IMR-90 (cell line): ENCODE measurements around the gene EMC8. TPM values are rescaled to one million over a fixed set of nuclear protein-coding genes. Genes with fewer than 3 reads are reported as not detected.

Experiments used
- ATAC-seq: fragments of 200-7000 bp; cut with Tn5 transposase; 2 replicates; pipeline ENCODE4 v1.9.1; 2020; ENCODE audit warnings: low read depth, mild to moderate bottlenecking, moderate library complexity
- BruUV-seq: library from RNA; stranded (reverse); fragments of 400-500 nt; replicated peaks from 2 replicates; lab custom pipeline; 2021; lab: Mats Ljungman, UMichigan
- CTCF ChIA-PET: fragments of 300-600 bp; formaldehyde crosslinking; extraction: SDS; loops from one replicate; lab custom pipeline; 2021; ENCODE audit warnings: antibody characterized with exemption; lab: Yijun Ruan, JAX
- POLR2A ChIA-PET: fragments of 300-600 bp; sonication (Branson Sonifier 250); formaldehyde crosslinking; loops from one replicate; lab custom pipeline; 2022; ENCODE audit warnings: antibody characterized with exemption; ENCODE audit not compliant: unreplicated experiment; lab: Charles Lee
- DNase-seq: peaks from one replicate; pipeline ENCODE4 v3.0.0; 2013
- H2AFZ ChIP-seq: replicated peaks from 2 replicates; pipeline ENCODE3; 2013; ENCODE audit warnings: low read length, mild to moderate bottlenecking; ENCODE audit not compliant: poor library complexity
- H2AK5ac ChIP-seq: 2 replicates; pipeline ENCODE4 v1.6.1; 2013; ENCODE audit warnings: low read depth, low read length, inconsistent platforms
- H2AK9ac ChIP-seq: replicated peaks from 2 replicates; pipeline ENCODE3; 2013; ENCODE audit warnings: mild to moderate bottlenecking, low read depth, low read length, moderate library complexity; ENCODE audit not compliant: poor library complexity
- H2BK120ac ChIP-seq: 2 replicates; pipeline ENCODE4 v1.6.1; 2013; ENCODE audit warnings: low read depth, low read length, inconsistent platforms
- H2BK15ac ChIP-seq: 3 replicates; pipeline ENCODE4 v1.6.1; 2013; ENCODE audit warnings: low read depth, low read length, inconsistent platforms
- H2BK20ac ChIP-seq: 2 replicates; pipeline ENCODE4 v1.6.1; 2013; ENCODE audit warnings: low read depth, mild to moderate bottlenecking, inconsistent platforms, low read length, moderate library complexity
- H2BK5ac ChIP-seq: 2 replicates; pipeline ENCODE4 v1.6.1; 2013; ENCODE audit warnings: mild to moderate bottlenecking, low read depth, low read length, inconsistent platforms; ENCODE audit not compliant: poor library complexity, severe bottlenecking
- H3K14ac ChIP-seq: replicated peaks from 2 replicates; pipeline ENCODE4 v1.6.1; 2013; ENCODE audit warnings: low read depth, low read length, inconsistent platforms
- H3K18ac ChIP-seq: 2 replicates; pipeline ENCODE4 v1.6.1; 2013; ENCODE audit warnings: low read depth, low read length, control low read depth
- H3K23ac ChIP-seq: 2 replicates; pipeline ENCODE4 v1.6.1; 2013; ENCODE audit warnings: low read depth, low read length, inconsistent platforms
- H3K27ac ChIP-seq: 2 replicates; pipeline ENCODE4 v1.5.1; 2013; ENCODE audit warnings: mild to moderate bottlenecking, control low read depth, low read length; ENCODE audit not compliant: insufficient read depth
- H3K27me3 ChIP-seq: 2 replicates; pipeline ENCODE4 v1.6.1; 2013; ENCODE audit warnings: low read length; ENCODE audit not compliant: control insufficient read depth, insufficient read depth
- H3K36me3 ChIP-seq: 2 replicates; pipeline ENCODE4 v1.6.1; 2013; ENCODE audit warnings: low read length, mixed read lengths; ENCODE audit not compliant: control insufficient read depth, insufficient read depth
- H3K4ac ChIP-seq: 2 replicates; pipeline ENCODE4 v1.6.1; 2013; ENCODE audit warnings: low read depth, low read length, inconsistent platforms
- H3K4me1 ChIP-seq: 2 replicates; pipeline ENCODE4 v1.6.1; 2013; ENCODE audit warnings: low read length, mixed read lengths; ENCODE audit not compliant: control insufficient read depth, insufficient read depth
- H3K4me2 ChIP-seq: 2 replicates; pipeline ENCODE4 v1.6.1; 2013; ENCODE audit warnings: low read depth, mild to moderate bottlenecking, control low read depth, low read length, moderate library complexity
- H3K4me3 ChIP-seq: 2 replicates; pipeline ENCODE4 v1.5.1; 2013; ENCODE audit warnings: low read depth, mild to moderate bottlenecking, control low read depth, low read length, moderate library complexity; ENCODE audit not compliant: insufficient read depth
- H3K56ac ChIP-seq: 2 replicates; pipeline ENCODE4 v1.6.1; 2013; ENCODE audit warnings: low read length, inconsistent platforms; ENCODE audit not compliant: insufficient read depth; ENCODE audit errors: extremely low read depth
- H3K79me1 ChIP-seq, 2 experiments: 2 replicates each; pipeline ENCODE4 v1.6.1; 2013; ENCODE audit warnings: low read length in 2 of 2, inconsistent platforms in 1 of 2, low read depth in 1 of 2
- H3K9ac ChIP-seq: 2 replicates; pipeline ENCODE4 v1.6.1; 2013; ENCODE audit warnings: low read depth, low read length, control low read depth
- H3K9me1 ChIP-seq: 2 replicates; pipeline ENCODE4 v1.6.1; 2013; ENCODE audit warnings: low read length, inconsistent platforms; ENCODE audit not compliant: insufficient read depth
- H3K9me3 ChIP-seq: 2 replicates; pipeline ENCODE4 v1.6.1; 2013; ENCODE audit warnings: low read length; ENCODE audit not compliant: control insufficient read depth, insufficient read depth
- H4K20me1 ChIP-seq: 2 replicates; pipeline ENCODE4 v1.6.1; 2013; ENCODE audit warnings: low read length, inconsistent platforms; ENCODE audit not compliant: insufficient read depth
- H4K5ac ChIP-seq: 2 replicates; pipeline ENCODE4 v1.6.1; 2013; ENCODE audit warnings: mild to moderate bottlenecking, low read depth, low read length, control low read depth
- H4K8ac ChIP-seq, 2 experiments: 2 replicates each; pipeline ENCODE4 v1.6.1; 2013; ENCODE audit warnings: low read depth in 2 of 2, low read length in 2 of 2, control low read depth in 1 of 2, inconsistent platforms in 1 of 2
- H4K91ac ChIP-seq: 2 replicates; pipeline ENCODE4 v1.6.1; 2013; ENCODE audit warnings: low read depth, low read length, inconsistent platforms; ENCODE audit not compliant: insufficient read depth
- BHLHE40 ChIP-seq: fragments of 150-350 bp; IDR thresholded peaks from 2 replicates; pipeline ENCODE4 v1.6.1; 2016; ENCODE audit warnings: mild to moderate bottlenecking, low read depth, low read length
- CEBPB ChIP-seq: IDR thresholded peaks from 2 replicates; pipeline ENCODE4 v1.6.1; 2012; ENCODE audit warnings: low read depth, low read length, improper control_type of control experiment
- CHD1 ChIP-seq: IDR thresholded peaks from 2 replicates; pipeline ENCODE4 v1.6.1; 2012; ENCODE audit warnings: low read depth, low read length, improper control_type of control experiment
- FOS ChIP-seq: fragments of 150-350 bp; IDR thresholded peaks from 2 replicates; pipeline ENCODE4 v1.6.1; 2016; ENCODE audit warnings: low read depth, low read length
- MAFK ChIP-seq: IDR thresholded peaks from 2 replicates; pipeline ENCODE4 v1.6.1; 2012; ENCODE audit warnings: low read depth, low read length, improper control_type of control experiment
- MAZ ChIP-seq: IDR thresholded peaks from 2 replicates; pipeline ENCODE4 v1.6.1; 2012; ENCODE audit warnings: low read depth, mild to moderate bottlenecking, low read length, improper control_type of control experiment, moderate library complexity, borderline replicate concordance
- MXI1 ChIP-seq: IDR thresholded peaks from 2 replicates; pipeline ENCODE4 v1.6.1; 2012; ENCODE audit warnings: low read depth, mild to moderate bottlenecking, low read length, moderate library complexity, borderline replicate concordance
- NFE2L2 ChIP-seq: fragments of 150-350 bp; IDR thresholded peaks from 2 replicates; pipeline ENCODE4 v1.6.1; 2016; ENCODE audit warnings: low read depth, mild to moderate bottlenecking, low read length
- POLR2A ChIP-seq: IDR thresholded peaks from 2 replicates; pipeline ENCODE4 v1.6.1; 2012; ENCODE audit warnings: mild to moderate bottlenecking, low read depth, low read length
- RAD21 ChIP-seq: IDR thresholded peaks from 2 replicates; pipeline ENCODE4 v1.6.1; 2012; ENCODE audit warnings: low read length, improper control_type of control experiment
- RCOR1 ChIP-seq: IDR thresholded peaks from 2 replicates; pipeline ENCODE4 v1.6.1; 2012; ENCODE audit warnings: mild to moderate bottlenecking, low read length, improper control_type of control experiment; ENCODE audit not compliant: insufficient replicate concordance
- RFX5 ChIP-seq: IDR thresholded peaks from 2 replicates; pipeline ENCODE4 v1.8.0; 2012; ENCODE audit warnings: low read depth, mild to moderate bottlenecking, low read length, moderate library complexity
- SMC3 ChIP-seq: fragments of 150-350 bp; IDR thresholded peaks from 2 replicates; pipeline ENCODE4 v1.6.1; 2016; ENCODE audit warnings: low read depth, mild to moderate bottlenecking, antibody characterized with exemption, low read length, moderate library complexity
- WGBS, 2 experiments: methylation state at CpG; one replicate each; pipeline versions ENCODE4 v1.1.5 to v1.1.7; 2013; ENCODE audit warnings: missing lambda C conversion rate in 2 of 2; ENCODE audit not compliant: insufficient read length in 1 of 2; ENCODE audit errors: extremely low coverage in 2 of 2; 5-methylcytosine and 5-hydroxymethylcytosine counted together
- dilution Hi-C: fragments of 300-500 bp; cut with HindIII; formaldehyde crosslinking; loops from one replicate; pipeline ENCODE4 v1.14.3; 2018; ENCODE audit warnings: low sequenced_read_pairs; ENCODE audit not compliant: unreplicated experiment
- in situ Hi-C: fragments of 300-500 bp; cut with MboI; formaldehyde crosslinking; loops from 3 replicates; pipeline ENCODE4 v1.14.3; 2019; ENCODE audit warnings: low sequenced_read_pairs, inconsistent platforms, mixed read lengths
- intact Hi-C: fragments of 100-400 bp; cut with micrococcal nuclease; formaldehyde crosslinking; loops from 2 replicates; pipeline ENCODE4 v1.10.0; 2022
- polyA plus RNA-seq, 3 experiments: library from polyadenylated mRNA; depleted of rRNA; stranded (reverse); fragments of >200 nt; gene quantifications; 2 replicates each; pipeline ENCODE4 v1.2.3, GENCODE V29; 2012; ENCODE audit warnings: low replicate concordance in 1 of 3
- total RNA-seq: library from RNA; depleted of rRNA; stranded (reverse); fragments of >200 nt; gene quantifications from 2 replicates; pipeline ENCODE4 v1.2.3, GENCODE V29; 2012
- TF ChIP-seq, protein P1 (sequence below): conservative IDR thresholded peaks from 2 replicates; pipeline ENCODE4 v1.5.1; 2012; ENCODE audit warnings: mild to moderate bottlenecking, low read depth, low read length, improper control_type of control experiment
- TF ChIP-seq, protein P2 (sequence below): fragments of 150-350 bp; IDR thresholded peaks from 2 replicates; pipeline ENCODE4 v1.6.1; 2016; ENCODE audit warnings: low read depth, mild to moderate bottlenecking, low read length, moderate library complexity, borderline replicate concordance
- TF ChIP-seq, protein P3 (sequence below): fragments of 150-350 bp; IDR thresholded peaks from 2 replicates; pipeline ENCODE4 v1.6.1; 2017; ENCODE audit warnings: mild to moderate bottlenecking, antibody characterized with exemption, low read length, low read depth

EMC8 gene
- total and polyA plus RNA-seq, 2 of the 4 experiments (the other 2 are of a cell fraction) = 23.7 to 48.9 TPM

DNA sequence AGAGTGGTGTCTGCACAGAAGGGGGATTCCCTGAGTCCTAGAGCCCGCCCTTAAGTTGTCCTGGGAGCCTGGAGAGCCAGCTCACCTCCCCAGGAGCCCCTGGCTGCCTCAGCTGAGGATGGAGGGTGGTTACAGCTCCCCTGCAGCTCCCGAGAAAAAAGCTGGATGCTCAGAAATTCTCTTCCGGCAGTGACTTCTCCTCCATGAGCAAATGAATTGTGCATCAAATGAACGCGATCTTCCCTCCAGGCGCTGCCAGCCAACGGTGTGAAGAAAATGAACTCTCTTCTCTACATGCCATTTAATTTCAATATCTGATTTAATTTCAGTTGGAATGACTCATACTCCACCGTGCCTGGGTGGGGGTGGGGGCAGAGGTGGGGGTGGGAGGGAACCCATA is 34.1 kb downstream of the EMC8 start:
- no peak overlapping the region for H3K4me2 ChIP-seq
- H3K9ac ChIP-seq = no peak overlapping the region
- BruUV-seq = no TSS peak
- no peak overlapping the region for H2BK5ac ChIP-seq
- WGBS, 2 experiments = no CpG with 5 or more reads among the region's 8 CpGs
- dilution Hi-C loops = no loop called here
- H4K8ac ChIP-seq = no peak overlapping the region
- H2BK20ac ChIP-seq = no peak overlapping the region; the same call in 1 of the 2 replicates
- TF ChIP-seq, protein P1, sequence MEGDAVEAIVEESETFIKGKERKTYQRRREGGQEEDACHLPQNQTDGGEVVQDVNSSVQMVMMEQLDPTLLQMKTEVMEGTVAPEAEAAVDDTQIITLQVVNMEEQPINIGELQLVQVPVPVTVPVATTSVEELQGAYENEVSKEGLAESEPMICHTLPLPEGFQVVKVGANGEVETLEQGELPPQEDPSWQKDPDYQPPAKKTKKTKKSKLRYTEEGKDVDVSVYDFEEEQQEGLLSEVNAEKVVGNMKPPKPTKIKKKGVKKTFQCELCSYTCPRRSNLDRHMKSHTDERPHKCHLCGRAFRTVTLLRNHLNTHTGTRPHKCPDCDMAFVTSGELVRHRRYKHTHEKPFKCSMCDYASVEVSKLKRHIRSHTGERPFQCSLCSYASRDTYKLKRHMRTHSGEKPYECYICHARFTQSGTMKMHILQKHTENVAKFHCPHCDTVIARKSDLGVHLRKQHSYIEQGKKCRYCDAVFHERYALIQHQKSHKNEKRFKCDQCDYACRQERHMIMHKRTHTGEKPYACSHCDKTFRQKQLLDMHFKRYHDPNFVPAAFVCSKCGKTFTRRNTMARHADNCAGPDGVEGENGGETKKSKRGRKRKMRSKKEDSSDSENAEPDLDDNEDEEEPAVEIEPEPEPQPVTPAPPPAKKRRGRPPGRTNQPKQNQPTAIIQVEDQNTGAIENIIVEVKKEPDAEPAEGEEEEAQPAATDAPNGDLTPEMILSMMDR = no peak
- TF ChIP-seq, protein P2, sequence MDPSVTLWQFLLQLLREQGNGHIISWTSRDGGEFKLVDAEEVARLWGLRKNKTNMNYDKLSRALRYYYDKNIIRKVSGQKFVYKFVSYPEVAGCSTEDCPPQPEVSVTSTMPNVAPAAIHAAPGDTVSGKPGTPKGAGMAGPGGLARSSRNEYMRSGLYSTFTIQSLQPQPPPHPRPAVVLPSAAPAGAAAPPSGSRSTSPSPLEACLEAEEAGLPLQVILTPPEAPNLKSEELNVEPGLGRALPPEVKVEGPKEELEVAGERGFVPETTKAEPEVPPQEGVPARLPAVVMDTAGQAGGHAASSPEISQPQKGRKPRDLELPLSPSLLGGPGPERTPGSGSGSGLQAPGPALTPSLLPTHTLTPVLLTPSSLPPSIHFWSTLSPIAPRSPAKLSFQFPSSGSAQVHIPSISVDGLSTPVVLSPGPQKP = no peak
- TF ChIP-seq RCOR1 = no peak
- no peak for TF ChIP-seq BHLHE40
- no peak for TF ChIP-seq RFX5
- TF ChIP-seq, protein P3, sequence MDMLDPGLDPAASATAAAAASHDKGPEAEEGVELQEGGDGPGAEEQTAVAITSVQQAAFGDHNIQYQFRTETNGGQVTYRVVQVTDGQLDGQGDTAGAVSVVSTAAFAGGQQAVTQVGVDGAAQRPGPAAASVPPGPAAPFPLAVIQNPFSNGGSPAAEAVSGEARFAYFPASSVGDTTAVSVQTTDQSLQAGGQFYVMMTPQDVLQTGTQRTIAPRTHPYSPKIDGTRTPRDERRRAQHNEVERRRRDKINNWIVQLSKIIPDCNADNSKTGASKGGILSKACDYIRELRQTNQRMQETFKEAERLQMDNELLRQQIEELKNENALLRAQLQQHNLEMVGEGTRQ = no peak
- TF ChIP-seq MXI1 = no peak
- no peak for TF ChIP-seq SMC3
- no peak for TF ChIP-seq RAD21
- TF ChIP-seq NFE2L2 = no peak
- no peak for TF ChIP-seq FOS
- no peak for TF ChIP-seq MAZ
- TF ChIP-seq POLR2A = no peak
- no peak for TF ChIP-seq CHD1
- TF ChIP-seq MAFK = no peak
- TF ChIP-seq CEBPB = no peak
- no peak overlapping the region for H3K4ac ChIP-seq
- H3K4me3 ChIP-seq = no peak overlapping the region
- intact Hi-C loops = no loop called here
- ChIA-PET CTCF (no interaction called here), POLR2A (no interaction called here)
- peaks cover 16% of the 10 kb centered on the region for H3K9me1 ChIP-seq
- H3K18ac ChIP-seq = no peak overlapping the region
- DNase-seq (no peak), ATAC-seq (no peak)
- no peaks in the 10 kb centered on the region for H3K9me3 ChIP-seq
- no peaks in the 10 kb centered on the region; the same call in 1 of the 2 replicates for H3K27me3 ChIP-seq
- no peaks in the 10 kb centered on the region; the same call in 1 of the 2 replicates for H3K36me3 ChIP-seq
- H2AFZ ChIP-seq = no peak overlapping the region
- no peak overlapping the region for H4K91ac ChIP-seq
- H2BK15ac ChIP-seq = no peak overlapping the region
- H3K56ac ChIP-seq = no peak overlapping the region
- peaks cover 0 to 10% of the 10 kb centered on the region in 2 experiments; a peak in 1 of 4 replicates for H3K79me1 ChIP-seq
- no peak overlapping the region for H2BK120ac ChIP-seq
- H3K14ac ChIP-seq = no peak overlapping the region
- H4K5ac ChIP-seq = no peak overlapping the region
- no peak overlapping the region for H3K27ac ChIP-seq
- H3K23ac ChIP-seq = no peak overlapping the region
- H4K20me1 ChIP-seq = no peaks in the 10 kb centered on the region
- peaks cover 10% of the 10 kb centered on the region for H3K4me1 ChIP-seq
- H2AK9ac ChIP-seq = no peak overlapping the region
- in situ Hi-C loops = no loop called here
- no peak overlapping the region for H2AK5ac ChIP-seq
